ENCODE data around the gene ABCA12. TPM values are rescaled to one million over a fixed set of nuclear protein-coding genes. Genes with fewer than 3 reads are reported as not detected.
A peak's percentile ranks its signal among the peaks of the same experiment; 100 is the strongest.

Gene ABCA12, protein sequence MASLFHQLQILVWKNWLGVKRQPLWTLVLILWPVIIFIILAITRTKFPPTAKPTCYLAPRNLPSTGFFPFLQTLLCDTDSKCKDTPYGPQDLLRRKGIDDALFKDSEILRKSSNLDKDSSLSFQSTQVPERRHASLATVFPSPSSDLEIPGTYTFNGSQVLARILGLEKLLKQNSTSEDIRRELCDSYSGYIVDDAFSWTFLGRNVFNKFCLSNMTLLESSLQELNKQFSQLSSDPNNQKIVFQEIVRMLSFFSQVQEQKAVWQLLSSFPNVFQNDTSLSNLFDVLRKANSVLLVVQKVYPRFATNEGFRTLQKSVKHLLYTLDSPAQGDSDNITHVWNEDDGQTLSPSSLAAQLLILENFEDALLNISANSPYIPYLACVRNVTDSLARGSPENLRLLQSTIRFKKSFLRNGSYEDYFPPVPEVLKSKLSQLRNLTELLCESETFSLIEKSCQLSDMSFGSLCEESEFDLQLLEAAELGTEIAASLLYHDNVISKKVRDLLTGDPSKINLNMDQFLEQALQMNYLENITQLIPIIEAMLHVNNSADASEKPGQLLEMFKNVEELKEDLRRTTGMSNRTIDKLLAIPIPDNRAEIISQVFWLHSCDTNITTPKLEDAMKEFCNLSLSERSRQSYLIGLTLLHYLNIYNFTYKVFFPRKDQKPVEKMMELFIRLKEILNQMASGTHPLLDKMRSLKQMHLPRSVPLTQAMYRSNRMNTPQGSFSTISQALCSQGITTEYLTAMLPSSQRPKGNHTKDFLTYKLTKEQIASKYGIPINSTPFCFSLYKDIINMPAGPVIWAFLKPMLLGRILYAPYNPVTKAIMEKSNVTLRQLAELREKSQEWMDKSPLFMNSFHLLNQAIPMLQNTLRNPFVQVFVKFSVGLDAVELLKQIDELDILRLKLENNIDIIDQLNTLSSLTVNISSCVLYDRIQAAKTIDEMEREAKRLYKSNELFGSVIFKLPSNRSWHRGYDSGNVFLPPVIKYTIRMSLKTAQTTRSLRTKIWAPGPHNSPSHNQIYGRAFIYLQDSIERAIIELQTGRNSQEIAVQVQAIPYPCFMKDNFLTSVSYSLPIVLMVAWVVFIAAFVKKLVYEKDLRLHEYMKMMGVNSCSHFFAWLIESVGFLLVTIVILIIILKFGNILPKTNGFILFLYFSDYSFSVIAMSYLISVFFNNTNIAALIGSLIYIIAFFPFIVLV (N-terminal part only)
- total RNA-seq (ENCODE audit: low replicate concordance), result 8.9 and 40.5 TPM in 2 replicates
- long read RNA-seq, partial matches to known transcripts, result 20 of 35 reads
- long read RNA-seq, other reads (novel, unspliced or antisense), result 15 of 35 reads

- Mint-ChIP-seq H3K4me3 (peak within 1 kb of the TSS; percentile 86), H3K27ac (peak within 1 kb of the TSS; percentile 97), H3K27me3 (no peaks in the 10 kb centered on the region), H3K9me3 (no peaks in the 10 kb centered on the region), H3K36me3 (no peaks in the 10 kb centered on the region), H3K4me1 (ENCODE audit: unreplicated experiment) (peaks cover 7% of the 10 kb centered on the region)
- no peak for DNase-seq (ENCODE audit: extremely low spot score, unreplicated experiment)
- TF ChIP-seq, protein P1, sequence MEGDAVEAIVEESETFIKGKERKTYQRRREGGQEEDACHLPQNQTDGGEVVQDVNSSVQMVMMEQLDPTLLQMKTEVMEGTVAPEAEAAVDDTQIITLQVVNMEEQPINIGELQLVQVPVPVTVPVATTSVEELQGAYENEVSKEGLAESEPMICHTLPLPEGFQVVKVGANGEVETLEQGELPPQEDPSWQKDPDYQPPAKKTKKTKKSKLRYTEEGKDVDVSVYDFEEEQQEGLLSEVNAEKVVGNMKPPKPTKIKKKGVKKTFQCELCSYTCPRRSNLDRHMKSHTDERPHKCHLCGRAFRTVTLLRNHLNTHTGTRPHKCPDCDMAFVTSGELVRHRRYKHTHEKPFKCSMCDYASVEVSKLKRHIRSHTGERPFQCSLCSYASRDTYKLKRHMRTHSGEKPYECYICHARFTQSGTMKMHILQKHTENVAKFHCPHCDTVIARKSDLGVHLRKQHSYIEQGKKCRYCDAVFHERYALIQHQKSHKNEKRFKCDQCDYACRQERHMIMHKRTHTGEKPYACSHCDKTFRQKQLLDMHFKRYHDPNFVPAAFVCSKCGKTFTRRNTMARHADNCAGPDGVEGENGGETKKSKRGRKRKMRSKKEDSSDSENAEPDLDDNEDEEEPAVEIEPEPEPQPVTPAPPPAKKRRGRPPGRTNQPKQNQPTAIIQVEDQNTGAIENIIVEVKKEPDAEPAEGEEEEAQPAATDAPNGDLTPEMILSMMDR (conservative IDR thresholded peaks at IDR 0.05), result no peak
Observed at GRCh38 chr2:215138479-215138878, at the start of gene ABCA12. TSS of gene ABCA12 (minus strand) at chr2:215138626. CDS start at chr2:215138208, 418 bp downstream.

- Mint-ChIP-seq H3K4me1 (ENCODE audit: unreplicated experiment) (no peaks in the 10 kb centered on the region), H3K27ac (no peak overlapping the region), H3K36me3 (no peaks in the 10 kb centered on the region), H3K9me3 (no peaks in the 10 kb centered on the region), H3K27me3 (no peaks in the 10 kb centered on the region), H3K4me3 (no peak overlapping the region)
- no peak for DNase-seq (ENCODE audit: extremely low spot score, unreplicated experiment)
- TF ChIP-seq, protein P1 (conservative IDR thresholded peaks at IDR 0.05), result no peak
Observed at GRCh38 chr2:215188078-215188477, 49.7 kb upstream of the ABCA12 start.

DNA sequence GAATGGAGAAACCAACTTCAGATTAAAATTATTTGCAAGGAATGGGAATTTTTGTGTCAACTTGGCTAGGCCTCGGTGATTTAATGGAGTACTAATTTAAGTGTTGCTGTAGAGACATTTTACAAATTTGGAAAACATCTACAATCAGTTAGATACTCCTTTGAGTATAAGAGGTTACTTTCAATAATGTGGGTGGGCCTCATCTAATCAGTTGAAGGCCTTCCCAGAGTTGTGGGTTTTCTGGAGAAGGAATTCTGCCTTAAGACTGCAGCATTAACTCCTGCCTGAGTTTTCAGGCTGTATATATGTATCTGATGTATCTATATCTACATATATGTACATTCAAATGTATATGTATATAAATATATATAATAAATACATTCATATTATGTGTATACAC, 47.6 kb upstream of the ABCA12 start:
- no peaks in the 10 kb centered on the region for H3K4me1 Mint-ChIP-seq (ENCODE audit: unreplicated experiment)
- no peaks in the 10 kb centered on the region for H3K36me3 Mint-ChIP-seq
- H3K27ac Mint-ChIP-seq, result no peak overlapping the region
- H3K27me3 Mint-ChIP-seq, result no peaks in the 10 kb centered on the region
- no peak for DNase-seq (ENCODE audit: extremely low spot score, unreplicated experiment)
- TF ChIP-seq, protein P1 (conservative IDR thresholded peaks at IDR 0.05), result no peak
- H3K4me3 Mint-ChIP-seq, result no peak overlapping the region
- H3K9me3 Mint-ChIP-seq, result no peaks in the 10 kb centered on the region

DNA sequence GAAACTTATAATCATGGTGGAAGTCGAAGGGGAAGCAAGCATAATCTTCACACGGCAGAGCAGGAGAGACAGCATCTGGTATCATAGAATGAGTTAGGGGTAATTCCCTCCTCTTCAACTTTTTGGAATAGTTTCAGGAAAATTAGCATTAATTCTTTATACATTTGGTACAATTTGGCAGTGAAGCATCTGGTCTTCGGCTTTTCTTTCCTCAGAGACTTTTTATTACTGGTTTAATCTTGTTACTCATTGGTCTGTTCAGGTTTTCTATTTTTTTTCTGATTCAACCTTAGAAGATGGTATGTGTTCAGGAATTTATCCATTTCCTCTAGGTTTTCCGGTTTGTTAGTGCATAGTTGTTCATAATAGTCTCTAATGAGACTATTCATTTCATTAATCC, 39.7 kb upstream of the ABCA12 start:
- H3K4me3 Mint-ChIP-seq, result no peak overlapping the region
- TF ChIP-seq, protein P1 (conservative IDR thresholded peaks at IDR 0.05), result no peak
- no peaks in the 10 kb centered on the region for H3K4me1 Mint-ChIP-seq (ENCODE audit: unreplicated experiment)
- no peaks in the 10 kb centered on the region for H3K27me3 Mint-ChIP-seq
- H3K9me3 Mint-ChIP-seq, result peaks cover 4% of the 10 kb centered on the region
- H3K36me3 Mint-ChIP-seq, result no peaks in the 10 kb centered on the region
- no peak overlapping the region for H3K27ac Mint-ChIP-seq
- no peak for DNase-seq (ENCODE audit: extremely low spot score, unreplicated experiment)

DNA sequence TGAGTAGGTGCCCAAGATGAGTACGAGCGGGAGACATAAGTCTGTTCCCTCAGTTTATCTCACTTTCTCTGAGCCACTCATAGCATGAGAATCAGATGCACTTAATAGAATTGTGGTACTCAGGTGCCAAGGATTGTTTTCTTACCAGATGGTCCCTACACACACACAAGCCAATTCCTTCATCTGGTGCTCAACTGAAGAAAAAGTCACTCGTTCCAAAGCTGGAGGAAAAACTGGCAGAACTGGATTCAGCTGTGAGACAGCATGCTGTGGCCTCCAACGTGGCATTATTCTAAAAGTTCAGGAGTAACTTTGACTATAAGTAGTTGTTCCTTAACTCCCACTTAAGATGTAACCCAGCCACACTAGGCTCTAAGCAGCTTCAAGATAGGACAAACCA, 33.4 kb upstream of the ABCA12 start:
- Mint-ChIP-seq H3K4me3 (no peak overlapping the region), H3K4me1 (ENCODE audit: unreplicated experiment) (no peaks in the 10 kb centered on the region), H3K36me3 (no peaks in the 10 kb centered on the region), H3K27ac (no peak overlapping the region), H3K27me3 (no peaks in the 10 kb centered on the region), H3K9me3 (no peaks in the 10 kb centered on the region)
- no peak for DNase-seq (ENCODE audit: extremely low spot score, unreplicated experiment)
- TF ChIP-seq, protein P1 (conservative IDR thresholded peaks at IDR 0.05), result no peak
